ENCODE results near the gene SH3PXD2A.

Gene SH3PXD2A

GRCh38 chr10:103696094-103696410, 159.3 kb downstream of the SH3PXD2A start:
- H3K4me3 ChIP-seq (ENCODE audit: control insufficient read depth in 1 of 7, extremely low read depth in 1 of 7, insufficient read depth in 4 of 7, low read depth in 2 of 7, low read length in 6 of 7) = no peak overlapping the region
- no peak overlapping the region for H3K27ac ChIP-seq (ENCODE audit: insufficient read depth in 1 of 2, low read depth in 1 of 2, low read length in 2 of 2, poor library complexity in 1 of 2, severe bottlenecking in 2 of 2)
- DNase-seq = no peak
- H3K9me3 ChIP-seq (ENCODE audit: control extremely low read depth in 1 of 5, control insufficient read depth in 4 of 5, insufficient read depth in 2 of 5, low read depth in 1 of 5, low read length in 4 of 5) = no peaks in the 10 kb centered on the region
- POLR2A ChIA-PET = no interaction called here
- 100% methylated on average over 5 of the region's 5 CpGs for WGBS (ENCODE audit: insufficient coverage)
- H3K36me3 ChIP-seq (ENCODE audit: control insufficient read depth in 4 of 4, insufficient read depth in 4 of 4, low read length in 3 of 4) = no peaks in the 10 kb centered on the region
- peaks cover 0 to 35% (median 28%) of the 10 kb centered on the region in 4 experiments for H3K4me1 ChIP-seq (ENCODE audit: control extremely low read depth in 1 of 4, control insufficient read depth in 4 of 4, insufficient read depth in 4 of 4, low read length in 3 of 4)
- CTCF ChIA-PET = interaction anchor here (0.7 to 1.1 kb wide), 3 partner anchors 11 to 156 kb away, joined by 3 to 4 read pairs (median 4); no protein-coding TSS in a partner anchor
- H3K27me3 ChIP-seq (replicated peaks in 2 of 5; ENCODE audit: control insufficient read depth in 4 of 5, insufficient read depth in 5 of 5, low read length in 4 of 5) = peaks cover 0 to 33% (median 12%) of the 10 kb centered on the region in 5 experiments

GRCh38 chr10:103695584-103696005, 159.8 kb downstream of the SH3PXD2A start:
- Histone ChIP-seq H3K27me3 (replicated peaks in 2 of 5; ENCODE audit: control insufficient read depth in 4 of 5, insufficient read depth in 5 of 5, low read length in 4 of 5) (peaks cover 0 to 33% (median 12%) of the 10 kb centered on the region in 5 experiments), H3K4me1 (ENCODE audit: control extremely low read depth in 1 of 4, control insufficient read depth in 4 of 4, insufficient read depth in 4 of 4, low read length in 3 of 4) (peaks cover 0 to 35% (median 28%) of the 10 kb centered on the region in 4 experiments), H3K4me3 (ENCODE audit: control insufficient read depth in 1 of 7, extremely low read depth in 1 of 7, insufficient read depth in 4 of 7, low read depth in 2 of 7, low read length in 6 of 7) (no peak overlapping the region), H3K36me3 (ENCODE audit: control insufficient read depth in 4 of 4, insufficient read depth in 4 of 4, low read length in 3 of 4) (no peaks in the 10 kb centered on the region), H3K27ac (ENCODE audit: insufficient read depth in 1 of 2, low read depth in 1 of 2, low read length in 2 of 2, poor library complexity in 1 of 2, severe bottlenecking in 2 of 2) (no peak overlapping the region), H3K9me3 (ENCODE audit: control extremely low read depth in 1 of 5, control insufficient read depth in 4 of 5, insufficient read depth in 2 of 5, low read depth in 1 of 5, low read length in 4 of 5) (no peaks in the 10 kb centered on the region)
- 98% methylated on average over 4 of the region's 4 CpGs for WGBS (ENCODE audit: insufficient coverage)
- ChIA-PET POLR2A (no interaction called here), CTCF (interaction anchor here (0.7 to 2.4 kb wide), 5 partner anchors 8 to 157 kb away, joined by 3 to 13 read pairs (median 4); no protein-coding TSS in a partner anchor)
- DNase-seq = no peak

DNA sequence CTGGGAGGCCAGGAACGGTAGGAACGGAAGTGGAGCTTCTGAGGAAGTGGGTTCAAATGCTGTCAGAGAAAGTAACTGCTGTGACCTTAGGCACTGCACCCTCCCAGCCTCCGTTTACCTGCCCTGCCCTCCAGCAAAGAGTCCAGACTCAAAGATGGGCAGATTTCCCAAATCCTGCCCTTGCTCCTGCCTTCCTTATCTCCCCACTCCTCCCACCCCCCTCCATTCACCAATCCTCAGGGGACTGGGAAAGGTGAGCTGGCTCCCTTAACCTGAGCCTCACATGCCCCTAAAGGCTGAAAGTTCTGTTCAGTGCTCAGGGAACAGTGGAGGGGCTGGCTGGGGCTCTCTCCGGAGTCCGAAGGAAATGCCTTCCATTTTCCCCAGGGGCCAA, 161.6 kb downstream of the SH3PXD2A start:
- H3K4me3 ChIP-seq (ENCODE audit: control insufficient read depth in 1 of 7, extremely low read depth in 1 of 7, insufficient read depth in 4 of 7, low read depth in 2 of 7, low read length in 6 of 7) = peak overlapping the region in 4 of 7 experiments; percentile 21 to 63 (median 53)
- peaks cover 0 to 33% (median 12%) of the 10 kb centered on the region in 5 experiments for H3K27me3 ChIP-seq (replicated peaks in 2 of 5; ENCODE audit: control insufficient read depth in 4 of 5, insufficient read depth in 5 of 5, low read length in 4 of 5)
- H3K36me3 ChIP-seq (ENCODE audit: control insufficient read depth in 4 of 4, insufficient read depth in 4 of 4, low read length in 3 of 4) = no peaks in the 10 kb centered on the region
- no peak overlapping the region for H3K27ac ChIP-seq (ENCODE audit: insufficient read depth in 1 of 2, low read depth in 1 of 2, low read length in 2 of 2, poor library complexity in 1 of 2, severe bottlenecking in 2 of 2)
- POLR2A ChIA-PET = no interaction called here
- WGBS (ENCODE audit: insufficient coverage) = 40% methylated on average over 4 of the region's 5 CpGs
- no peak for DNase-seq
- no peaks in the 10 kb centered on the region for H3K9me3 ChIP-seq (ENCODE audit: control extremely low read depth in 1 of 5, control insufficient read depth in 4 of 5, insufficient read depth in 2 of 5, low read depth in 1 of 5, low read length in 4 of 5)
- CTCF ChIA-PET = interaction anchor here (1.1 to 2.4 kb wide), 4 partner anchors 7 to 222 kb away, joined by 3 to 13 read pairs (median 7); no protein-coding TSS in a partner anchor
- H3K4me1 ChIP-seq (ENCODE audit: control extremely low read depth in 1 of 4, control insufficient read depth in 4 of 4, insufficient read depth in 4 of 4, low read length in 3 of 4) = peaks cover 0 to 35% (median 28%) of the 10 kb centered on the region in 4 experiments

GRCh38 chr10:103692952-103693811, 162.2 kb downstream of the SH3PXD2A start:
- no peaks in the 10 kb centered on the region for H3K9me3 ChIP-seq (ENCODE audit: control extremely low read depth in 1 of 5, control insufficient read depth in 4 of 5, insufficient read depth in 2 of 5, low read depth in 1 of 5, low read length in 4 of 5)
- ChIA-PET CTCF (interaction anchor here (2.4 kb wide), 1 partner anchor 11 kb away, joined by 11 read pairs; no protein-coding TSS in a partner anchor), POLR2A (no interaction called here)
- no peak overlapping the region for H3K27ac ChIP-seq (ENCODE audit: insufficient read depth in 1 of 2, low read depth in 1 of 2, low read length in 2 of 2, poor library complexity in 1 of 2, severe bottlenecking in 2 of 2)
- WGBS (ENCODE audit: insufficient coverage) = under 1% methylated on average over 28 of the region's 69 CpGs
- peaks cover 0 to 33% (median 12%) of the 10 kb centered on the region in 5 experiments for H3K27me3 ChIP-seq (replicated peaks in 2 of 5; ENCODE audit: control insufficient read depth in 4 of 5, insufficient read depth in 5 of 5, low read length in 4 of 5)
- peak overlapping the region in 6 of 7 experiments; percentile 25 to 72 (median 50) for H3K4me3 ChIP-seq (ENCODE audit: control insufficient read depth in 1 of 7, extremely low read depth in 1 of 7, insufficient read depth in 4 of 7, low read depth in 2 of 7, low read length in 6 of 7)
- no peaks in the 10 kb centered on the region for H3K36me3 ChIP-seq (ENCODE audit: control insufficient read depth in 4 of 4, insufficient read depth in 4 of 4, low read length in 3 of 4)
- DNase-seq = peak; percentile 49 to 82 (median 79)
- peaks cover 0 to 35% (median 28%) of the 10 kb centered on the region in 4 experiments for H3K4me1 ChIP-seq (ENCODE audit: control extremely low read depth in 1 of 4, control insufficient read depth in 4 of 4, insufficient read depth in 4 of 4, low read length in 3 of 4)

- H3K27ac ChIP-seq (ENCODE audit: insufficient read depth in 1 of 2, low read depth in 1 of 2, low read length in 2 of 2, poor library complexity in 1 of 2, severe bottlenecking in 2 of 2) = no peak overlapping the region
- peak overlapping the region in 6 of 7 experiments; percentile 3 to 72 (median 49) for H3K4me3 ChIP-seq (ENCODE audit: control insufficient read depth in 1 of 7, extremely low read depth in 1 of 7, insufficient read depth in 4 of 7, low read depth in 2 of 7, low read length in 6 of 7)
- H3K27me3 ChIP-seq (replicated peaks in 2 of 5; ENCODE audit: control insufficient read depth in 4 of 5, insufficient read depth in 5 of 5, low read length in 4 of 5) = peaks cover 0 to 33% (median 12%) of the 10 kb centered on the region in 5 experiments
- H3K36me3 ChIP-seq (ENCODE audit: control insufficient read depth in 4 of 4, insufficient read depth in 4 of 4, low read length in 3 of 4) = no peaks in the 10 kb centered on the region
- H3K4me1 ChIP-seq (ENCODE audit: control extremely low read depth in 1 of 4, control insufficient read depth in 4 of 4, insufficient read depth in 4 of 4, low read length in 3 of 4) = peaks cover 0 to 35% (median 28%) of the 10 kb centered on the region in 4 experiments
- CTCF ChIA-PET = interaction anchor here (7.8 kb wide), 1 partner anchor 90 kb away, joined by 136 read pairs; no protein-coding TSS in a partner anchor
- POLR2A ChIA-PET = no interaction called here
- WGBS (ENCODE audit: insufficient coverage) = 12% methylated on average over 27 of the region's 35 CpGs
- no peaks in the 10 kb centered on the region for H3K9me3 ChIP-seq (ENCODE audit: control extremely low read depth in 1 of 5, control insufficient read depth in 4 of 5, insufficient read depth in 2 of 5, low read depth in 1 of 5, low read length in 4 of 5)
- peak in 2 of 3 donors; percentile 63 to 65 for DNase-seq
Measured at GRCh38 chr10:103692436-103692951, 162.9 kb downstream of the SH3PXD2A start.

GRCh38 chr10:103691723-103692435, 163.5 kb downstream of the SH3PXD2A start:
- peak overlapping the region in 2 of 7 experiments; percentile 54 to 59 for H3K4me3 ChIP-seq (ENCODE audit: control insufficient read depth in 1 of 7, extremely low read depth in 1 of 7, insufficient read depth in 4 of 7, low read depth in 2 of 7, low read length in 6 of 7)
- no peaks in the 10 kb centered on the region for H3K9me3 ChIP-seq (ENCODE audit: control extremely low read depth in 1 of 5, control insufficient read depth in 4 of 5, insufficient read depth in 2 of 5, low read depth in 1 of 5, low read length in 4 of 5)
- POLR2A ChIA-PET = no interaction called here
- H3K36me3 ChIP-seq (ENCODE audit: control insufficient read depth in 4 of 4, insufficient read depth in 4 of 4, low read length in 3 of 4) = no peaks in the 10 kb centered on the region
- WGBS (ENCODE audit: insufficient coverage) = no CpG with 5 or more reads among the region's 17 CpGs
- CTCF ChIA-PET = interaction anchor here (0.9 to 7.8 kb wide), 4 partner anchors 18 to 99 kb away, joined by 3 to 136 read pairs (median 12); no protein-coding TSS in a partner anchor
- H3K27ac ChIP-seq (ENCODE audit: insufficient read depth in 1 of 2, low read depth in 1 of 2, low read length in 2 of 2, poor library complexity in 1 of 2, severe bottlenecking in 2 of 2) = no peak overlapping the region
- DNase-seq = peak in 2 of 3 donors; percentile 19 to 27
- peaks cover 0 to 34% (median 27%) of the 10 kb centered on the region in 4 experiments for H3K4me1 ChIP-seq (ENCODE audit: control extremely low read depth in 1 of 4, control insufficient read depth in 4 of 4, insufficient read depth in 4 of 4, low read length in 3 of 4)
- peaks cover 0 to 33% (median 12%) of the 10 kb centered on the region in 5 experiments for H3K27me3 ChIP-seq (replicated peaks in 2 of 5; ENCODE audit: control insufficient read depth in 4 of 5, insufficient read depth in 5 of 5, low read length in 4 of 5)

All from common myeloid progenitor, CD34-positive (primary cell).